Measurements from ENCODE around the gene EFNB2. TPM values are rescaled to one million over a fixed set of nuclear protein-coding genes. Genes with fewer than 3 reads are reported as not detected.

The EFNB2 gene
- total RNA-seq, 1 donor from 2014 or later: 21.6 TPM

DNA sequence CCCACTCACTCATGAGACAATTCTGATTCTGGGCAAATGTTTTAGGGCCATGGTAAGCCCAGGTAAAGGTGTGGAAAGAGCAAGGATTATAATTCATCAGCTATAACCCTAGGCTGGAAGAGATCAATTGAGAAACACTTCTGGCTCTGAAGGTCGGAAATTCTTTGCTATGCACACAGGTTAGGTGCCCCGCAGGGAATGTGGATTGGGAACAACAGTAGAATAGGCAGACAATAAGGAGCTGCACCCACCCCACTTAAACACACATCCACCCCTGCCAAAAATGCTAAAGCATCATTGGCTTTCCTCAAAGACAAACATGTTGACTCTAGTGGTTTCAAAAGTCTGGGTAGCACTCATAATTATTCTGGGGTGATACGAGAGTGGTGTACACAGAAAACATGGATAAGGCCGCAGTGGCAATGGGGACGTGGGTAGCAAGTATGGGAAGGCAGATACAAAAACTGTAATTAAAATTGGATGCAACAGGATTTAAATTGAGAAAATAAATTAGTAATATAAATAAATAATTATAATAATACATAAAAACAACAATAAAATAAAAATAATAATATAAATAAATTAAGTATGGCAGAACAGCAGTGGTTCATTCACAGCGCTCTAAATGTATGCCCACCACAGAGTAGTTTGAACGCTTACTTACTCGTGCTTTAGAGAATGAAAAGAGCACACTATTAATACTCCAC is 8.6 kb downstream of the EFNB2 start:
- no peak for DNase-seq (ENCODE audit: low read depth in 2 of 2)

DNA sequence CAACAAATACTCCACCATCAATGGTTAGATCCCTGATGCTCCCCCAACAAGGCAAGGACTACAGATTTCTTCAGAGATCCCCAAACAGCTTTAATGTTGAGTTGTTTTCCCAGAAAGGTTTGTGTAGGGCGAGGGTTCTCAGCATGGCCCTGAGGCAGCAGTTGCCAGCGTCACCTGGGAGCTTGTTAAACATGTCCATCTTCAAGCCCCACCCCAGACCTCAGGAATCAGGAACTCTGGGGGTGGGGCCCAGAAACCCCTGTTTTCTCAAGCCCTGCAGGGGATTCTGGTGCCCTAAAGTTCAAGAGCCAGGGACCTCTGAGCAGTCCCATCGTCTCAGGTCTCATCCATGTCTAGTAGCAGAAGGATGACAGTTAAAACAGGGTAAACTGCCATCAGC is 9.6 kb downstream of the EFNB2 start:
- DNase-seq (ENCODE audit: low read depth in 2 of 2): no peak

GRCh38 chr13:106524108-106524507 is 11.4 kb downstream of the EFNB2 start:
- DNase-seq (ENCODE audit: low read depth in 2 of 2): no peak

DNA sequence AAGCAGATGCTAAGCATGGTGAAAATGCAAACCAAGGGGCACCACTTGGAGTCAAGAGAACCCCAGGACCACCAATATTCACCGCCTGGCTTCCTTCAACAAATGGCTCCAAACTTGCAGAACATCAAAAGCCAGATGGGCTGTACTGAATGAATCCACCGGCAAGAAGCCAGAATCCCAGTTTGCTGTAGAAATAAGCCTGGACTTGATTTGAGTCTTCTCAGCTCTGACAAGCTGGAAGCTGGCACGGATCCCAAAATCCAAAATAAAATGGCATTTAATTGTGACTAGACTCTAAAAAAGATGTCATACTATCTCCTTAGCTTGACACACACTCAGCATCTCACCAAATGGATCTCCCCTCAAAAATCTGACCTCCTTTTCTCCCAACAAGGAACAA is 11.9 kb downstream of the EFNB2 start:
- DNase-seq (ENCODE audit: low read depth in 2 of 2): no peak

- no peak for DNase-seq (ENCODE audit: low read depth in 2 of 2)
Measured at GRCh38 chr13:106522898-106523525, 12.4 kb downstream of the EFNB2 start.

DNA sequence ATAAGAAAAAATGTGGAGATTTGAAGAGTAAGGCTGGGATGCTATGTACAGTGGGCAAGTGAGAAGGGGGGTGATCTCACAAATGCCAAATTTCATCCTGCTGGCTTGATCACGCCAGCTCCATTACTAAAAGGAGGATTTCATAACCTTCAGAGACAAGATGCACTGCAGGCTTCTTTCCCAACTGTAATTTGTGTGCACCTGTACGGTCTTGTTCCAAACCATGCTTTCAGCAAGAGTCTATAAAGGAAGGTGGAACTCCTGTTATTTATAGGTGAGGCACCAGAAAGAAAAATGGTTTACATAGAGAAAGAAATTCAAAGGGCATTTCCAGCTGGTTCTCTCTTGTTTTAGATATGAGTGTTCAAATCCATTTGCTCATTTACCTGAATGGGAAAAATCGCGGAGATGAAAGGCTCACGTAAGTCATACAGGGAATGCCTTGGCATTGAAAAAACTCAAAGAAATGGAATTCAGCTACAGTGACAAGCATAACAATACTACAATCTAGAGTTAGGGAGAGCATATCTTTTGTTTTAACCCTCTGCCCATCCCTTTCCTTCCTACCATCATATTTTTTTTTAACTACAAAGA is 13.3 kb downstream of the EFNB2 start:
- DNase-seq (ENCODE audit: low read depth in 2 of 2): no peak

DNA sequence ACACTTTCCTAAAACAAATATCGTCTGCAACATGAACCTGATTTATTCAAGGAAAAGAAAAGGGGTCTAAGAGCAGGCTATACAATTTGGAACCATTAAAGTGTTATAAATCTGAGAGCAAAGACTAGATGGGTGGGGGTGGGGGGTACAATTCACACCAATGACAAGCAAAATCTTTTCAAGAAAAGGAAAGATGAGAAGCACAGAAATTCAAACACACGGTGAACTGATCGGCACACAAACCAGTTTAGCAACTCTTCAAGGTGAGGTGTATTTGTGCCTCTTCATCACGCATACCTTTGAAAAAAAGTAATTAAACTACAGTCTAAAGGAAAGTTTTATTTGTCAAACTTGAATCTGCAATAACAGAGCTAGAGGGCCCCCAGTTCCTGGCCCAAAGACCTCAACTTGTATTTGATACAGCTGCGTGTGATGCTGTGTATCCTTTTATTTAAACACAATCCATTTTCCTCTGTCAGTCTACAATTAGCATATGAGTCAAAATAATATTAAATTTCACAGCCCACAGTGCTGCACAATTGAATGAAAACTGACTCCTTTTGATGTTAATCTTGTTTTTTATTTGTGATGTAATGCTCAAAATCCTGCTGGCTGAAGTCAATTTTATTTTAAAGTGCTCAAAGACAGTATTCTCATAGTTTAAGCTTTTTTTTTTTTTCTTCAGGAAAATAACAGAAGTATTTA is 14.2 kb downstream of the EFNB2 start:
- DNase-seq (ENCODE audit: low read depth in 2 of 2): no peak

- DNase-seq (ENCODE audit: low read depth in 2 of 2): peak; percentile 47 to 58
Measured at GRCh38 chr13:106520251-106521054, 15.0 kb downstream of the EFNB2 start.

DNA sequence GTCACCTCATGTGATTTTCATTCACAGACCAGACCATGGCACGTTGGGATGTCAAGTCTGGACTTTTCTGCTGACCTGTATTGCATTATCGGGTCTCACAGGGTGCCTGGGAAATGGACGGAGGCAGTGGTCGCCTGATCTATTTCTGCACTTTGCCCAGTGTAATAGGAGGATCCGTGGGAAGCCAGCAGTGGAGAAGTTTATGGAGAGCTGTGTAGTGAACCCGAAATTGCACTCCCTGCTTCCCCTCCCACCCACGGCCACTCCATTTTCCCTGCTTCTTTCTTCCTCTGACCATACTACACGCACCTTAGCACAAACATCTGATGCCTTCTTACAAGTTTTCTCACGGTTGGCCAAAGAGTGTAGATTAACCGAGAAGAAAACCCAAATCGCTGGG is 16.9 kb downstream of the EFNB2 start:
- DNase-seq (ENCODE audit: low read depth in 2 of 2): no peak

- DNase-seq (ENCODE audit: low read depth in 2 of 2): no peak
Measured at GRCh38 chr13:106517109-106517847, 18.2 kb downstream of the EFNB2 start.

DNA sequence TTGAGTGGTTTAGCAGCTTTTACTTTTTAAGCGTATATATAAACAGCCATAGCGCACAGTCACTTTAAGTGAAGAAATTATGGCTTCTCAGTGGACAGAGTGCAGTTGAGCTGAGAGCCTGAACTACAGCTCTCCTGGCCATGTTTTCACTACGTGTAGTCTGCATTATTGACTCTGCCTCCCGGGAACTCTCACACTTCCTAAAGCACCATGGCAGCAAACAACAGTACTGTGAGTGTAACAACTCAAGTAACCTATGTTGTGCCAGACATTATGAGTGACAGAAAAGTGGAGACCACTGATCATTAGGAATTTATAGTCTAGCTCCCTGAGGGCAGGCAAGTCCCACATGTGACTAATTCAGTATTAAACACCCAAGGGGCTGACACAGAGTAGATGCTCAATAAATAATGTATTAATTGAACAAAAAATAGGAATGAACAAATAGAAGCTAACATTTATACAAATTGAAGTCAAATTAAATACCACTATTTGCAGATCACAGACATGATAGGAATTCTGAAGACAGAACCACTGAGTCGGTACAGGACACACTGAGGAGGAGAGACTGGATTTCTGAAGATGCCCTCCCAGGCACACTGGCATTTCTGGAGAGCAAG is 19.7 kb downstream of the EFNB2 start:
- DNase-seq (ENCODE audit: low read depth in 2 of 2): peak in 1 of 2 donors; percentile 63

GRCh38 chr13:106514928-106515634 is 20.4 kb downstream of the EFNB2 start:
- DNase-seq (ENCODE audit: low read depth in 2 of 2): no peak

GRCh38 chr13:106513025-106513983 is 22.2 kb downstream of the EFNB2 start:
- peak; percentile 63 to 75 for DNase-seq (ENCODE audit: low read depth in 2 of 2)

GRCh38 chr13:106507560-106508274 is 27.7 kb downstream of the EFNB2 start:
- peak; percentile 50 to 69 for DNase-seq (ENCODE audit: low read depth in 2 of 2)

DNA sequence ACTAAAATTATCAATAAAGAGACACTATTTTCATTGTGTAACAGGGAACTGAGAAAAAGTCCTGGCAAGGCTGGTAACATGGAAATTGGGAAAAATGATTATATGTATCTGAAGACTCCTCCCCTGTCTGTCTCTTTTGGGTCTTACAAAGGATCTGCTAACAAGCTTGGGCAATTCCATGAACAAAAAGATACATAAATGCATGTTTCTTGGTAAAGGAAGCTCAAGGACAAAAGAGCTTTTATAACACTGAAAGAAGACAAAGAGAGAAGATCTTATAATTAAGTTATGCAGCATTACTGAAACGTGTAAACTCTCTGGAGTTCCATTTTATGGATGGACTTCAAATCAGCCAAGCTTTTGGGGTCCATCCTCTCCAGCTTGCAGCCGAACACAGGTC is 29.2 kb downstream of the EFNB2 start:
- DNase-seq (ENCODE audit: low read depth in 2 of 2): no peak

GRCh38 chr13:106505732-106506131 is 29.7 kb downstream of the EFNB2 start:
- no peak for DNase-seq (ENCODE audit: low read depth in 2 of 2)

DNA sequence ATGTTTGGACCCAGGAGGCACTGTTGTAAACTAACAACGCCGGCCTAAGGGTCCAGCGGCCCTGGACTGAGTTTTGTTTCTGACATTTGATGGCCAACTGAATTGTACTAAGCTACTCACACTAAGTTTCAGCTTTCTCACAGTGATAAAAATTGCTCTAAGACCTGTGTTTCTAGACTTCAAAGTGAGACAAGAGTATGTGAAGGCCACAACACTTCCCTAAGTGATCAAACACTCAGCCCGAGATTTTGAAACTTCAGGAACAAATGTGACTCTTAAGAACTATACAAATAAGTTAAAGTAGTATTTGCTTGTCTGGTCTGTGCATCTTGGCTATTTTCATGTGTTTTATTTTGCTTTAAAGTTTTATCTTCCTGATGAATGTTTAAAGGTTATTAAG is 30.2 kb downstream of the EFNB2 start:
- DNase-seq (ENCODE audit: low read depth in 2 of 2): no peak

Data from lung microvascular endothelial cell (primary cell).